Vagina (tissue), 2 donors: Measurements from ENCODE around the gene BGN. TPM values are rescaled to one million over a fixed set of nuclear protein-coding genes. Genes with fewer than 3 reads are reported as not detected.

Experiments
- DNase-seq, 2 donors: peaks; one replicate each; pipeline ENCODE4 v3.0.0-alpha.2; 2017; ENCODE audit errors: extremely low spot score in 2 of 2
- H3K27ac ChIP-seq: fragments of 200-600 bp; sonication (generic); one replicate; pipeline ENCODE4 v1.5.1; 2019
- H3K27me3 ChIP-seq: fragments of 200-600 bp; sonication (generic); one replicate; pipeline ENCODE4 v1.5.1; 2019
- H3K36me3 ChIP-seq, 2 donors: fragments of 200-600 bp; sonication (generic); one replicate each; pipeline ENCODE4 v1.5.1; 2017 to 2019
- H3K4me1 ChIP-seq: fragments of 200-600 bp; sonication (generic); one replicate; pipeline ENCODE4 v1.5.1; 2019
- H3K4me3 ChIP-seq, 2 donors: fragments of 200-600 bp; sonication (generic); 1 replicate in 1 of 2; 2 replicates in 1 of 2; pipeline ENCODE4 v1.5.1; 2016 to 2019
- H3K9me3 ChIP-seq: fragments of 200-600 bp; sonication (generic); one replicate; pipeline ENCODE4 v1.5.1; 2019
- CTCF ChIP-seq, 3 experiments: fragments of 450-650 bp in 2 of 3; fragments of 200-600 bp in 1 of 3; sonication (generic) in 1 of 3; IDR thresholded peaks; one replicate each; pipeline ENCODE4 v1.5.1; 2017 to 2019; ENCODE audit warnings: antibody characterized with exemption in 3 of 3, mild to moderate bottlenecking in 2 of 3, moderate library complexity in 2 of 3
- POLR2A ChIP-seq, 2 donors: fragments of 450-650 bp; IDR thresholded peaks; one replicate each; pipeline ENCODE4 v1.6.1; 2017; ENCODE audit warnings: antibody characterized with exemption in 2 of 2, mild to moderate bottlenecking in 2 of 2, moderate library complexity in 2 of 2
- POLR2AphosphoS5 ChIP-seq, 2 donors: sonication (generic); formaldehyde crosslinking; IDR thresholded peaks; one replicate each; pipeline ENCODE4 v1.9.0; 2017; ENCODE audit warnings: antibody characterized with exemption in 2 of 2, mild to moderate bottlenecking in 2 of 2, low read depth in 1 of 2; ENCODE audit not compliant: insufficient read depth in 1 of 2
- intact Hi-C: fragments of 100-400 bp; cut with DNase I; formaldehyde crosslinking; loops from one replicate; pipeline ENCODE4 v1.15.1; 2023
- total RNA-seq: library from RNA; depleted of rRNA; stranded (reverse); fragments of >200 nt; gene quantifications from one replicate; pipeline ENCODE4 v1.2.3, GENCODE V29; 2016

The BGN gene
- total RNA-seq, 1 donor from 2014 or later, result 106 TPM

GRCh38 chrX:153476666-153477363 lies 18.0 kb upstream of the BGN start:
- no peak for DNase-seq
- peak in 1 of 2 donors; percentile 58 for TF ChIP-seq POLR2AphosphoS5 (IDR thresholded peaks at IDR 0.05; ENCODE audit: insufficient read depth in 1 of 2, low read depth in 1 of 2)
- TF ChIP-seq POLR2A (IDR thresholded peaks at IDR 0.05), result no peak
- no peak for TF ChIP-seq CTCF (IDR thresholded peaks at IDR 0.05)
- H3K27ac ChIP-seq, result peak overlapping the region; percentile 72
- no peak overlapping the region for H3K4me3 ChIP-seq
- peaks cover 33% of the 10 kb centered on the region for H3K4me1 ChIP-seq
- H3K27me3 ChIP-seq, result no peaks in the 10 kb centered on the region
- H3K36me3 ChIP-seq, result no peaks in the 10 kb centered on the region
- intact Hi-C loops, result no loop called here
- H3K9me3 ChIP-seq, result no peaks in the 10 kb centered on the region

- Histone ChIP-seq H3K4me1 (peaks cover 33% of the 10 kb centered on the region), H3K27me3 (no peaks in the 10 kb centered on the region), H3K9me3 (no peaks in the 10 kb centered on the region), H3K27ac (peak overlapping the region; percentile 72), H3K4me3 (no peak overlapping the region), H3K36me3 (no peaks in the 10 kb centered on the region)
- no peak for DNase-seq
- intact Hi-C loops, result no loop called here
- TF ChIP-seq POLR2AphosphoS5 (IDR thresholded peaks at IDR 0.05; ENCODE audit: insufficient read depth in 1 of 2, low read depth in 1 of 2) (no peak), POLR2A (IDR thresholded peaks at IDR 0.05) (no peak), CTCF (IDR thresholded peaks at IDR 0.05) (no peak)
Observed at GRCh38 chrX:153477364-153477857, 17.4 kb upstream of the BGN start.

- Histone ChIP-seq H3K36me3 (no peaks in the 10 kb centered on the region), H3K27ac (peak overlapping the region; percentile 72)
Observed at GRCh38 chrX:153477901-153478300, 16.9 kb upstream of the BGN start.

GRCh38 chrX:153478746-153479145 lies 16.0 kb upstream of the BGN start:
- TF ChIP-seq POLR2A (IDR thresholded peaks at IDR 0.05) (no peak), POLR2AphosphoS5 (IDR thresholded peaks at IDR 0.05; ENCODE audit: insufficient read depth in 1 of 2, low read depth in 1 of 2) (no peak), CTCF (IDR thresholded peaks at IDR 0.05) (no peak)
- H3K4me1 ChIP-seq, result peaks cover 33% of the 10 kb centered on the region
- no peaks in the 10 kb centered on the region for H3K9me3 ChIP-seq
- intact Hi-C loops, result no loop called here
- peak overlapping the region; percentile 72 for H3K27ac ChIP-seq
- no peaks in the 10 kb centered on the region for H3K36me3 ChIP-seq
- H3K4me3 ChIP-seq, result no peak overlapping the region
- no peaks in the 10 kb centered on the region for H3K27me3 ChIP-seq
- no peak for DNase-seq

More at GRCh38 chrX:153477901-153478300, 16.9 kb upstream of the BGN start:
- no peaks in the 10 kb centered on the region for H3K27me3 ChIP-seq
- peaks cover 33% of the 10 kb centered on the region for H3K4me1 ChIP-seq
- no peak overlapping the region for H3K4me3 ChIP-seq
- TF ChIP-seq POLR2AphosphoS5 (IDR thresholded peaks at IDR 0.05; ENCODE audit: insufficient read depth in 1 of 2, low read depth in 1 of 2) (no peak), POLR2A (IDR thresholded peaks at IDR 0.05) (no peak), CTCF (IDR thresholded peaks at IDR 0.05) (no peak)
- intact Hi-C loops, result no loop called here
- H3K9me3 ChIP-seq, result no peaks in the 10 kb centered on the region
- no peak for DNase-seq

GRCh38 chrX:153481043-153481442 lies 13.7 kb upstream of the BGN start:
- no peak overlapping the region for H3K4me3 ChIP-seq
- no peak overlapping the region for H3K27ac ChIP-seq
- no peaks in the 10 kb centered on the region for H3K36me3 ChIP-seq
- intact Hi-C loops, result no loop called here
- TF ChIP-seq CTCF (IDR thresholded peaks at IDR 0.05) (no peak), POLR2A (IDR thresholded peaks at IDR 0.05) (no peak), POLR2AphosphoS5 (IDR thresholded peaks at IDR 0.05; ENCODE audit: insufficient read depth in 1 of 2, low read depth in 1 of 2) (no peak)
- no peaks in the 10 kb centered on the region for H3K27me3 ChIP-seq
- no peak for DNase-seq
- peaks cover 27% of the 10 kb centered on the region for H3K4me1 ChIP-seq
- H3K9me3 ChIP-seq, result no peaks in the 10 kb centered on the region
